KOPT-K1 (cell line): Measurements from ENCODE around the gene CCHCR1.

Experiments used
- H3K27ac ChIP-seq: fragments of 200-600 bp; sonication (generic); 2 replicates; pipeline ENCODE4 v1.5.1; 2016; ENCODE audit warnings: antibody characterized with exemption, mild to moderate bottlenecking, low read depth, low read length; ENCODE audit not compliant: poor library complexity, severe bottlenecking
- H3K36me3 ChIP-seq: fragments of 200-600 bp; sonication (generic); 2 replicates; pipeline ENCODE4 v1.5.1; 2017; ENCODE audit warnings: antibody characterized with exemption, mild to moderate bottlenecking, low read length, moderate library complexity; ENCODE audit not compliant: insufficient read depth
- H3K9me3 ChIP-seq: fragments of 200-600 bp; sonication (generic); 2 replicates; pipeline ENCODE4 v1.5.1; 2017; ENCODE audit warnings: antibody characterized with exemption, low read length, mild to moderate bottlenecking; ENCODE audit not compliant: insufficient read depth, poor library complexity, severe bottlenecking

CCHCR1 gene

DNA sequence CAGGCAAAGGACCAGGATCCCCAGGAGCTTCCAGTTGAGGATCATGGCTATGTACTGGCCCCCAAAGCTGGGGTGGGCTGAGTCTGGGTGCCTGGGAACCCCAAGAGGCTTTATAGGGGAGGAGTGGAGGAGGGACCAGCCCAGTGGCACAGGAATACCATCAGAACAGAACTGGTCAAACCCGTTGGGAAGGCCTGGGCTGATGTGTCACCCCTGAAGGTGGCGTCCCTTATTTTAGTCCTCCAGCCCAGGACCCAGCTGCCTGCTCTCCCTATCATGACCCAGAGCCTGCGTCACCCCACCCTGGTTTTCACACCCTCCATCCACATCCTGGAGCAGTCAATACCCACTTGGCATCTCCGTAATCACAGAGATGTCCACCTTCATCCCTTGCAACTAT lies 18.6 kb downstream of the CCHCR1 start, which contains the start of gene PSORS1C2:
PSORS1C2 (minus strand) TSS at position 85 of the 400 bp plus-strand sequence; CDS start at position 45, 40 bp downstream.
- Histone ChIP-seq H3K9me3 (no peaks in the 10 kb centered on the region), H3K36me3 (peaks cover 18% of the 10 kb centered on the region), H3K27ac (no peak within 1 kb of the TSS)

DNA sequence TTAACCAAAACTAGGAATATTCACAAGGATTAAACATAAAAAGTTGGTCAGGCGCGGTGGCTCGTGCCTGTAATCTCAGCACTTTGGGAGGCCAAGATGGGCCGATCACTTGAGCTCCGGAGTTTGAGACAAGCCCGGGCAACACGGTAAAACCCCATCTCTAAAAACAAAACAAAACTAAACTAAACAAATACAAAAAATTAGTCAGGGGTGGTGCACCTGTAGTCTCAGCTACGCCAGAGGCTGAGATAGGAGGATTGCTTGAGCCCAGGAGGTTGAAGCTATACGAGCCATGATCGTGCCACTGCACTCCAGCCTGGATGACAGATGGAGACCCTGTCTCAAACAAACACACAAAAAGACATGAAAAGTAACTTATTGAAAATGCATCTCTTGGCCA lies 21.9 kb downstream of the CCHCR1 start:
- no peaks in the 10 kb centered on the region for H3K36me3 ChIP-seq
- no peak overlapping the region for H3K27ac ChIP-seq
- H3K9me3 ChIP-seq = no peaks in the 10 kb centered on the region

DNA sequence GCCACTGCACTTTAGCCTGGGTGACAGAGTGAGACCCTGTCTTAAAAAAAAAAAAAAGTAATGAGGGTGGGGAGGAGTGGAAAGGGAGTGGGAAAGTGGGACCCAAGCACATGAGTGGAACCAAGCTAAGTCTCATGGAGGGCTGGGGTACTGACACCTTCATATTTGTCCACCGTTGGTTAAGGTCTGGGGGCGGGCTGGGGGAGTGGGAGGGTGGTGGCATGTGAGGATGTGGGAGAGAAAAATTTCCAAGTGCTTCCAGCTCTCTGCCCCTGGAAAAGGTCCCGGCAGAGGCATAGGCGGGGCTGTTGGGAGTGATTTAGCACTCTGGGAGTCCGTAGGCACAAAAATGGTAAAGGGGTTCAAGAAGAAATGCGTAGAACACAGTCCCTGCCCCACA lies 24.8 kb downstream of the CCHCR1 start:
- H3K9me3 ChIP-seq = no peaks in the 10 kb centered on the region
- no peak overlapping the region for H3K27ac ChIP-seq
- no peaks in the 10 kb centered on the region for H3K36me3 ChIP-seq

DNA sequence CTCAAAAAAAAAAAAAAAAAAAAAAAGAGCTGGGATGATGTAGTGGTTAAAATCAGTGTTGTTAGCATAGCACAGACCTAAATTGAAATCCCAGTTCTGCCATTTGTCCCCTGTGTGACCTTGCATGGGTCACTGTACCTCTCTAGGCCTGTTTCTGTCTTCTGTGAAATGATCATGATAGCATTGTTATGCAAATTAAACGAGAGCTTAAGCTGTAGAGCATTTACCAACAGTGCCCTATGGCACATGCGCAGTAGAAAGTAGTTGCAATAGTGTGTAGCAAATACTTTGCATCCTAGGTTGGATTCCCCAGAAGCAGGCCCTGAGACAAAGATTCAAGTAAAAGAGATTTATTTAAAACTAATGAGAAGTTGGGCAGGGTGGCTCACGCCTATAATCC lies 26.0 kb downstream of the CCHCR1 start:
- H3K27ac ChIP-seq = no peak overlapping the region
- H3K9me3 ChIP-seq = no peaks in the 10 kb centered on the region
- H3K36me3 ChIP-seq = no peaks in the 10 kb centered on the region

DNA sequence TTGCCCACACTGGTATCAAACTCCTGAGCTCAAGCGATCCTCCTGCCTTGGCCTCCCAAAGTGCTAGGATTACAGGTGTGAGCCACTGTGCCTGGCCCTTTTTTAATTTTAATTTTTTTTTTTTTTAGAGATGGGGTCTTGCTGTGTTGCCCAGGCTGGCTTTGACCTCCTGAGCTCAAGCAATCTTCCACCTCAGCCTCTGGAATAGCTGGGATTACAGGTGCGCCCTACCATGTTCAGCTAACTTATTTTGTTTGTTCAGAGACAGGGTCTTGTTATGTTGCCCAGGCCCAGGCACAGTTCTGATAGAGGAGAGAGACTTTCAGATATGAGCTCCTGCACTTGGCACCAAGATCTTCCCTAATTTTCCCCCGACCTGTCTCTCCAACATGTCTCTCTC lies 26.9 kb downstream of the CCHCR1 start:
- no peaks in the 10 kb centered on the region for H3K9me3 ChIP-seq
- H3K36me3 ChIP-seq = no peaks in the 10 kb centered on the region
- no peak overlapping the region for H3K27ac ChIP-seq

DNA sequence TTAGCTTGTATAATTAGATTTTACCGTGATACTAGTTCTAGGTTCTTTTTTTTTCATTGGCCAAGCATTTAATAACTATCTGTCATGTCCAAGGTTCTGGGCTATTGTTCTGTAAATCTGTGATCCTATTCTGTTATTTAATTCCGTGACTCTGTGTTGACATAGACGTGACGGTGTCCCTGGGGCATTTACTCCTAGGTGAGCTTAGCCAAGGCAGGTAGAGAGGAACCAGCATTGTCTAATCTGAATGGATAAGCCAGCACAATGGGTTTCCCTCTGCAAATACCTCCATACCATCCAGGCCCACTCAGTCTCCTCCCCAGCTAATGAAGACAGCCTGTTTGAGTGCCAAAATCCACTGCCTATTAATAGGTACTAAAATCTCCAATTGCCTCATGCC lies 28.5 kb downstream of the CCHCR1 start:
- H3K27ac ChIP-seq = no peak overlapping the region
- no peaks in the 10 kb centered on the region for H3K36me3 ChIP-seq
- no peaks in the 10 kb centered on the region for H3K9me3 ChIP-seq

DNA sequence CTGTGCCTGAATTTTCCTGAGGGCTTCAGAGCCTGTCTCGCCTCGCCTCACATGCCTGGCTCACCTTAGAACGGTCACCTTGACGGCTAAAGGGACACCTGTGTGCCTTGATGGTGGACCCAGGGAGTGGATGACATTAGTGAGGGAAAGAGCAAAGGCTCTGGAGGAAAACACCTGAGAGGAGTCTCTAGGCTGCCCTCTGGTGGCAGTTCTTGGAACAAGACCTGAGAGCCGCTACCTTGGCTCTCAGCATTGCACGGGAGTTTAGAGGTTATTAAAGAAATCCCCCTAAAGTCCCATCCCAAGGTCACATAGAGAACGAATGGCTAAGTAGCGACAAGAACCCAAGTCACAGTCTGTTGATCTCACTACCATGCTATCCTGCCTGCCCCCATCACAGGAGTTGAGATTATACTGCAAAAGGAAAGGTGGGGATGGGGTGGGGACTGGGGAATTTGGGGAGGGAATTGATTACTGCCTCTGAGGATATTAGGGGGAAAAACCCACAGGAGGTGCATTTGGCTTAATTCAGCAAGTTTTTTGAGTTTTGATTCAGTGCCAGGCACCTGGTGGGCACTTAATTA lies 29.4 kb downstream of the CCHCR1 start:
- H3K9me3 ChIP-seq = no peaks in the 10 kb centered on the region
- no peak overlapping the region for H3K27ac ChIP-seq

DNA sequence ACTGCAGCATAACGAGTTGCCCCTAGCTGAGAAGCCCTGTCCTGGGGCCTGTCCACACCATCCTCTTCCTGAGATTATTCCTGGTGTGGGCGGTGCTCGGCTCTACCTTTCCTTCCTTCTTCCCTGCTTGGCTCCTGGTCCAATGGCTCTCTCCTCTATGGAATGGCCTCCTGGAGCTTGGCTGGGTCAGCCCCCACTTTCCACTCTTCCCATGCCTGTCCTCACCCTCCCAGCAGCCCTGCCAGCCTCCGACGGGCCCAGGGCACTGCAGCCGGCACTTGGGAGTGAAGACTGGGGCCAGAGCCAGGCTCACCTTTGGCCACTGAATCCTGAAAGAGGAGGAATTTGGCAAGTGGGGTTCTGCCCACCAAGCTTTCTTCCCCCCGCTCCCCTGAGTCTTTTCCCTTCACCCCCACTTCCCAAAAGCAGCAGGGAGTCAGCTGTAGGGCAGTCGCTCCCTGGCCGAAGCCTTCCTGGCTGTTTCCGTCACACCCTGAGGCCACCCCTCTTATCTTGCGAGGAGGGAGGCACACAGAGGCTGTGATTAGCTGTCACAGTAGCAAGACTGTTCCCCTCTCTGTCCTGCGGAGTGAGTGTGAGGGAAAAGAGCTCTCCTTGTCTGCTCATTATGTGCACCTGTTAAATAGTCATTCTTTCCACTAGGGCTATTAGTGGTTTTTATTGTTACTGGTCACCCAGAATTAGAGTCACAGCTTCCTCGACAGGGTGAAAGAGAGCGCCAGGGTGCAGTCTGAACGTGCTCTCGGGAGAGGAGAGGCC lies 31.0 kb downstream of the CCHCR1 start:
- Histone ChIP-seq H3K9me3 (no peaks in the 10 kb centered on the region), H3K36me3 (no peaks in the 10 kb centered on the region), H3K27ac (no peak overlapping the region)

More for the DNA sequence above, 29.4 kb downstream of the CCHCR1 start:
- no peaks in the 10 kb centered on the region for H3K36me3 ChIP-seq

DNA sequence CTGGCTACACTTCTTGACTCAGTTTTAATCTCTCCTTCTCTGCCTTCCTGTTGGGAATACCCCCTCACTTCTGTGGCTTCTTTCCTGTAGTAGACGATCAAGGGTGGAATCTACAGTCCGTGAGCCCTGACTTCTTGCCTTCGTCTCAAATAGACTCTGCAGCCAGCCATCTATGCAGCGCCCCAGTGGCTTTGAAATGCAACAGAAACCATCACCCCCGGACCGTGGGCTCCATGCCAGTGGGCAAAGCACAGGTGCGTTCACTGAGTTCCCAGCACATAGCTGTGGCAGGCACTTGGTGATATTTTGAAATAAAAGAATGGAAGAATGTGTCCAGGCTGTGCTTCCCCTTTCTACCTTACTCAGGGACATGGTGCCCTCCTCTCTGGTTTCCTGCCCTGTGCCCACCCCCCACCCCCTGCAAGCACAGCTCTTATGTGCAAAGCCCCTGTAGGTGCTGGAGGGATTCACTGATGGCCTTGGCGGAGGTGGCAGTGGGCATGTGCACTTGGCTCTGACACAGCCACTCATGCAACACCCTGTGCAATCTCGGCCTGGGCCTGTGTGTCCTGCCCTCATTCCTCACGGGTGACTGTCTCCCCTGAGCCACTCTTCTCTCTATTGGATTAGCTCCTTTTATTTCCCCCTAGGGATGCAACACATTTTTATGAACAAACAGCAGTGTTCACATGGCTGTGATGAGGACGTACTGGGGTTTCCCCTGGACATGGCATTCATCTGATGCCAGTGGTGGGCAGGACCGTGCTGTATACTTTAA lies 31.8 kb downstream of the CCHCR1 start:
- H3K9me3 ChIP-seq = no peaks in the 10 kb centered on the region
- no peak overlapping the region for H3K27ac ChIP-seq
- H3K36me3 ChIP-seq = no peaks in the 10 kb centered on the region

DNA sequence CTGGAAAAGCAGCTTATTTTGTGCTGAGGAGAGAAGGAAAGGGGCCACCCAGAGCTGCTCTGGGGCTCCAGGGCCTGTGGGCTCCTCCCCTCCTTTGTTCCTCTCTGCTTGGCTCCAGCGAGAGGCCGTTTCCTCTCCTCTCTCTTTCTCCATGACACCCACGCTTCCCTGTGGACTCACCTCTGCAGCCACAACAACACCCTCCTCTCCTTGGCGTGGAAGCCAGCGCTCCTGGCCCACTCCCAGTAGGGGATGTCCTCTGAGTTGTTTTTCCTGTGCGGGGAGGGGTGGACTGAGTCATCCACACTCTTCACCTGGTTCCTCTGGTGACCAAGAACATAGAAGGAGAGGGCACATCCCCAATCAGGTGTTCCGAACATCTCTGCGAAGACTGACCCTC lies 32.4 kb downstream of the CCHCR1 start:
- Histone ChIP-seq H3K36me3 (no peaks in the 10 kb centered on the region), H3K27ac (no peak overlapping the region), H3K9me3 (no peaks in the 10 kb centered on the region)

DNA sequence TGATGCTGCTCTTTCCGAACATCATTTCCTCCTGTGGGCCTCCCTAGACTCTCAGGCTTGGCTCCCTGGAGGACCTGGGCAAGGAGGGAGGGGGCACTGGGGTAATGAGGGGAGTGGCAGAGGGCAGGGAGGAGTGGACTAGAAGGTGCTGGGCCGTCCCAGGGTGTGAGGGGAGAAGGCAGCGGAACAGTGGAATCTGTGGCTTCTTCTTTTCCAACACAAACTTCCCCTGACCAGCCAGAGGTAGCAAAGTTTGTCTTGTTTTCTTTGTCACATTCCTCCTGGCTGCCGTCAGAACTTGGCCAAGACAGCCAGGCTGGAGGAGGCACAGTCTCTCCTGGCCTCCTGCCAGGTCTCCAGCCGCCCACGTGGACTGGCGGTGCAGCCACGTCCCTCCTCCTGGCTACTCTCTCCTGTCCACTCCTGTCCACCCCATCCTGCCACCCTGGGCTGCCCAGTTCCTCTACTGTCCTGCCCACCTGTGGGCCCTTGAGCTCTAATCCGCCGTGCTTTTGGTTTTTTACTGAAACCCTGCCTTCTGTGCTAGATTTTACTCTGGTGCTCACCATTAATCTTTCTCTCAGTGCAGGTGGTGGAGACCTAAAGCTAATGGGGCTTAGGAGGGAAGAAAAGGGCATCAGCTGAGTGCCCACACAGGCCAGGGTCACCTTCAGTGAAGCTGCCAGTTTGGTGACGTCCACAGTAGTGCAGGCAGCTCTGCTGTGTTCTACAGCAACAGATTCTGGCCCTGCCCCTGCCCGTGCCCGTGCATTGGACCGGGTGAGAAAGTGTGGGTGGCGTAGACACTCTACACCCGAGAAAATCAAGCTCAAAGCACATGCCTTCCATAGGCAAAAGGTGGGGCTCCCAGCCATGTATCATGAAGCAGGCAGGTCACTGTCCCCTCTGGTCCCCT lies 34.6 kb downstream of the CCHCR1 start:
- no peak overlapping the region for H3K27ac ChIP-seq

DNA sequence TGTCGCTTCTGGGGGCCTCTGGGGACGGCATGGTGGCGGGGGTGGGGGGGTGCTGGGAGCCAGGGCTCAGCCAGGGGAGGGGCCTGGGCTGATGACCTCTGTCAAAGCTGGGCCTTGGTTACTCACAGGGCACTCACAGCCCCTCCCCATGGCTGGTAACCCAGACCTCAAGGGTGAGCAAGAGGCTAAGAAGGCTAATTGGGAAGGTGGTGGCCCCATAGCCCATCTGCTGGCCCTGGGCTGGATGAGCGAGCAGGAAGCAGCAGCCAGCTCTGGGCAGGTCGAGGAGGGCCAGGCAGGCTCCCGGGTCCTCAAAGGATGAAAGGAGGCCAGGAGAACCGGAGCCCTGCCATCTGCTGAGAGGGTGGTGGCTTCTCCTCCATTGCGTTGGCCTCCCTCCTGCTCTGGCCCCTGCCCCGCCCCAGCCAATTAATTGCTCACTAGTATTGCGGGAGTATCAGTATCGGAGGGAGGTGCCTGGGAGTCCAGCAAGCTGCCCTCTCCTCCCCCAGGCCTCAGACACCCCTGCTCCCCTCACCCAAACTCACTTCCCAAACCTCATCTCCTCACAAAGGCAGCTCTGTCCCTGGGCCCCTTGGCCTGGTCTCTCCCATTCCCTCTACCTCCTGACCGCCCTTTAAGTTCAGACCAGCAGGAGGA lies 36.3 kb downstream of the CCHCR1 start:
- Histone ChIP-seq H3K27ac (no peak overlapping the region), H3K9me3 (no peaks in the 10 kb centered on the region), H3K36me3 (no peaks in the 10 kb centered on the region)

More for the DNA sequence above, 34.6 kb downstream of the CCHCR1 start:
- H3K9me3 ChIP-seq = no peaks in the 10 kb centered on the region
- H3K36me3 ChIP-seq = no peaks in the 10 kb centered on the region

DNA sequence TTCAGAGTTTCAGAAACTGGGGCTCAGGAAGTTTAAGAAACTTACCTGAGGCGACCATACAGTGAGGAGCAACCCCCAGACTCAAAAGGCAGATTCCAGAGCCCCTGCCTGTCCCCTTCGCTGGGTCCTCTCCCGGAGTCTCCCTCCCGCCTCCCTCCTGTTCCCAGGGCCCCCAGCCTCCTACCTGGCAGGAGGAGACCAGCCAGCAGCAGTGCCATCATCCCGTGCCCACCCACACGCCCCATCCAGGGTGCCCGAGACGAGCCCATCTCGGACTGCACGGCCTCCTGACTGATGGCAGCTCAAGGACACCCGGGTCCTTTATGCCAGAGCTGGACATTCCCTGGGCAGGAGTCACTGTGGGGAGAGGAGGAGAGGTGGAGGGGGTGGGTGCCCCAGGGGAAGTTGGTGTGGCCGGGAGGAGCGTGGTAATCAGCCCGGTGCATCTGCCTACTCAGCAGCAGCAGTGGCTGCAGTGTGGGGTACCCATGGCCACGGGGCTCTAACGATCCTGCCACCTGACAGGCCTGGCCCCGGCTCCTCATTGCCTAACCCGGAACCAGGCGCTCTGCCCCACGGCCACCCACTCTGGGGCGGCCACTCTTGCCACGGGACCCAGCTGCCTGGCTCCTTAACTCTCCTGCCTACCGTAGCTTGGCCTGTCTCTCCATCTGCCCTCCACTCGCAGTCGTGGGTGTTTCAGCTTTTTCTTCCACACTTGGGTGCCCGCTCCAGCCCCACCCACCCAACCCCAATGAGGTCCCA lies 37.3 kb downstream of the CCHCR1 start, which contains the start of gene CDSN:
CDSN (minus strand) TSS at position 296 of the 765 bp plus-strand sequence; CDS start at position 269, 27 bp downstream.
- no peaks in the 10 kb centered on the region for H3K36me3 ChIP-seq
- no peak within 1 kb of the TSS for H3K27ac ChIP-seq
- no peaks in the 10 kb centered on the region for H3K9me3 ChIP-seq
